HepG2 (cell line): ENCODE results near the gene REEP3. TPM values are rescaled to one million over a fixed set of nuclear protein-coding genes. Genes with fewer than 3 reads are reported as not detected.

Experiments
- DNMT1 ChIP-seq: sonication (generic); formaldehyde crosslinking; IDR thresholded peaks from 2 replicates; pipeline ENCODE4 v1.5.1; 2020; ENCODE audit warnings: mild to moderate bottlenecking, missing genetic modification reagents
- DPF2 ChIP-seq: sonication (generic); formaldehyde crosslinking; IDR thresholded peaks from 2 replicates; pipeline ENCODE4 v1.4.0; 2020; ENCODE audit warnings: mild to moderate bottlenecking, low read depth, missing genetic modification reagents, borderline replicate concordance
- E2F5 ChIP-seq: sonication (generic); formaldehyde crosslinking; conservative IDR thresholded peaks from 2 replicates; pipeline ENCODE4 v1.4.0; 2020; ENCODE audit warnings: missing genetic modification reagents
- EED ChIP-seq: sonication (generic); formaldehyde crosslinking; IDR thresholded peaks from 2 replicates; pipeline ENCODE4 v1.5.0; 2020; ENCODE audit warnings: mild to moderate bottlenecking, missing genetic modification reagents
- FOXO1 ChIP-seq: sonication (generic); formaldehyde crosslinking; IDR thresholded peaks from 2 replicates; pipeline ENCODE4 v1.4.0; 2020; ENCODE audit warnings: missing genetic modification reagents
- GPN1 ChIP-seq: sonication (generic); formaldehyde crosslinking; IDR thresholded peaks from 2 replicates; pipeline ENCODE4 v1.5.1; 2020; ENCODE audit warnings: missing genetic modification reagents, borderline replicate concordance
- HMGA1 ChIP-seq: sonication (generic); formaldehyde crosslinking; conservative IDR thresholded peaks from 2 replicates; pipeline ENCODE4 v1.4.0; 2020; ENCODE audit warnings: missing genetic modification reagents
- HNRNPLL ChIP-seq: fragments of 200-400 bp; formaldehyde crosslinking; IDR thresholded peaks from 2 replicates; pipeline ENCODE4 v1.6.1; 2017; ENCODE audit warnings: mild to moderate bottlenecking, low read depth, low read length; ENCODE audit not compliant: poor library complexity, severe bottlenecking
- IRX3 ChIP-seq: sonication (generic); formaldehyde crosslinking; IDR thresholded peaks from 2 replicates; pipeline ENCODE4 v1.8.1; 2023; ENCODE audit warnings: mild to moderate bottlenecking, low read depth, missing genetic modification reagents, borderline replicate concordance
- KMT2A ChIP-seq: sonication (generic); formaldehyde crosslinking; IDR thresholded peaks from 2 replicates; pipeline ENCODE4 v1.4.0; 2020; ENCODE audit warnings: missing genetic modification reagents
- MAZ ChIP-seq, 2 experiments: sonication (generic) in 1 of 2; formaldehyde crosslinking in 1 of 2; IDR thresholded peaks; 2 replicates each; pipeline versions ENCODE4 v1.5.0 to v1.6.1; 2012 to 2020; ENCODE audit warnings: low read depth in 2 of 2, mild to moderate bottlenecking in 2 of 2, borderline replicate concordance in 1 of 2, improper control_type of control experiment in 1 of 2, low read length in 1 of 2, missing genetic modification reagents in 1 of 2, moderate library complexity in 1 of 2
- NAIF1 ChIP-seq: sonication (generic); formaldehyde crosslinking; IDR thresholded peaks from 2 replicates; pipeline ENCODE4 v1.5.0; 2020; ENCODE audit warnings: mild to moderate bottlenecking, missing genetic modification reagents, borderline replicate concordance
- NONO ChIP-seq, 2 experiments: fragments of 450-650 bp in 1 of 2; sonication (generic) in 1 of 2; formaldehyde crosslinking in 1 of 2; IDR thresholded peaks in 1 of 2; conservative IDR thresholded peaks in 1 of 2; 2 replicates each; pipeline versions ENCODE4 v1.6.1 to v1.8.0; 2017 to 2022; ENCODE audit warnings: mild to moderate bottlenecking in 1 of 2, missing genetic modification reagents in 1 of 2, moderate library complexity in 1 of 2
- PPARG ChIP-seq: conservative IDR thresholded peaks from 2 replicates; pipeline ENCODE4 v1.6.1; 2016; ENCODE audit warnings: missing biosample characterization, missing genetic modification reagents
- PRPF4 ChIP-seq: fragments of 200-400 bp; formaldehyde crosslinking; IDR thresholded peaks from 2 replicates; pipeline ENCODE4 v1.6.1; 2016; ENCODE audit warnings: low read length, low read depth; ENCODE audit not compliant: poor library complexity, severe bottlenecking
- RBFOX2 ChIP-seq: fragments of 200-400 bp; formaldehyde crosslinking; IDR thresholded peaks from 2 replicates; pipeline ENCODE4 v1.6.1; 2017; ENCODE audit warnings: low read depth, mild to moderate bottlenecking, low read length
- REXO4 ChIP-seq: sonication (generic); formaldehyde crosslinking; IDR thresholded peaks from 2 replicates; pipeline ENCODE4 v1.8.0; 2022; ENCODE audit warnings: missing genetic modification reagents, mild to moderate bottlenecking, borderline replicate concordance
- SALL2 ChIP-seq: sonication (generic); formaldehyde crosslinking; IDR thresholded peaks from 2 replicates; pipeline ENCODE4 v1.8.1; 2023; ENCODE audit warnings: mild to moderate bottlenecking, missing genetic modification reagents, inconsistent platforms
- SMAD1 ChIP-seq: sonication (generic); formaldehyde crosslinking; IDR thresholded peaks from 2 replicates; pipeline ENCODE4 v1.4.0; 2020; ENCODE audit warnings: missing genetic modification reagents, low read depth, mild to moderate bottlenecking, borderline replicate concordance
- TEAD3 ChIP-seq: optimal IDR thresholded peaks from 2 replicates; pipeline ENCODE3; 2016; ENCODE audit warnings: borderline replicate concordance
- ZFP36L2 ChIP-seq: sonication (generic); formaldehyde crosslinking; IDR thresholded peaks from 2 replicates; pipeline ENCODE4 v1.4.0; 2020; ENCODE audit warnings: missing genetic modification reagents
- ZNF225 ChIP-seq: sonication (generic); formaldehyde crosslinking; IDR thresholded peaks from 2 replicates; pipeline ENCODE4 v1.4.0; 2020; ENCODE audit warnings: mild to moderate bottlenecking, missing genetic modification reagents
- ZNF251 ChIP-seq: sonication (generic); formaldehyde crosslinking; IDR thresholded peaks from 2 replicates; pipeline ENCODE4 v1.9.0; 2021; ENCODE audit warnings: mild to moderate bottlenecking, missing genetic modification reagents
- ZNF709 ChIP-seq: sonication (generic); formaldehyde crosslinking; IDR thresholded peaks from 2 replicates; pipeline ENCODE4 v1.5.0; 2020; ENCODE audit warnings: mild to moderate bottlenecking, missing genetic modification reagents
- polyA plus RNA-seq, 8 experiments: library from polyadenylated mRNA; depleted of rRNA in 3 of 8; stranded (reverse) in 7 of 8; unstranded in 1 of 8; fragments of >200 nt; fragmentation: Illumina TruSeq in 4 of 8; extraction: Trizol in 4 of 8; gene quantifications; 2 replicates each; pipeline versions ENCODE4 v1.2.1 to v1.2.3, GENCODE V29; 2011 to 2016; ENCODE audit warnings: low read depth in 4 of 8, missing spikeins in 1 of 8, mixed read lengths in 1 of 8; ENCODE audit not compliant: insufficient read depth in 1 of 8
- total RNA-seq, 5 experiments: library from RNA; depleted of rRNA; stranded (reverse); fragments of >200 nt; fragmentation: Illumina TruSeq; extraction: Trizol; gene quantifications; 2 replicates each; pipeline ENCODE4 v1.2.3, GENCODE V29; 2016; ENCODE audit warnings: low read depth in 1 of 5
- TF ChIP-seq, protein P1 (sequence below): sonication (generic); formaldehyde crosslinking; IDR thresholded peaks from 2 replicates; pipeline ENCODE4 v1.8.0; 2022; ENCODE audit warnings: mild to moderate bottlenecking, missing genetic modification reagents, moderate library complexity
- TF ChIP-seq, protein P2 (sequence below): sonication (generic); formaldehyde crosslinking; IDR thresholded peaks from 2 replicates; pipeline ENCODE4 v1.5.1; 2020; ENCODE audit warnings: missing genetic modification reagents, mild to moderate bottlenecking, borderline replicate concordance

REEP3 gene
- total and polyA plus RNA-seq, 2 of the 13 experiments (the other 11 are each of a cell fraction or from before 2014, with no cell fraction given): 7.1 to 31.4 TPM

DNA sequence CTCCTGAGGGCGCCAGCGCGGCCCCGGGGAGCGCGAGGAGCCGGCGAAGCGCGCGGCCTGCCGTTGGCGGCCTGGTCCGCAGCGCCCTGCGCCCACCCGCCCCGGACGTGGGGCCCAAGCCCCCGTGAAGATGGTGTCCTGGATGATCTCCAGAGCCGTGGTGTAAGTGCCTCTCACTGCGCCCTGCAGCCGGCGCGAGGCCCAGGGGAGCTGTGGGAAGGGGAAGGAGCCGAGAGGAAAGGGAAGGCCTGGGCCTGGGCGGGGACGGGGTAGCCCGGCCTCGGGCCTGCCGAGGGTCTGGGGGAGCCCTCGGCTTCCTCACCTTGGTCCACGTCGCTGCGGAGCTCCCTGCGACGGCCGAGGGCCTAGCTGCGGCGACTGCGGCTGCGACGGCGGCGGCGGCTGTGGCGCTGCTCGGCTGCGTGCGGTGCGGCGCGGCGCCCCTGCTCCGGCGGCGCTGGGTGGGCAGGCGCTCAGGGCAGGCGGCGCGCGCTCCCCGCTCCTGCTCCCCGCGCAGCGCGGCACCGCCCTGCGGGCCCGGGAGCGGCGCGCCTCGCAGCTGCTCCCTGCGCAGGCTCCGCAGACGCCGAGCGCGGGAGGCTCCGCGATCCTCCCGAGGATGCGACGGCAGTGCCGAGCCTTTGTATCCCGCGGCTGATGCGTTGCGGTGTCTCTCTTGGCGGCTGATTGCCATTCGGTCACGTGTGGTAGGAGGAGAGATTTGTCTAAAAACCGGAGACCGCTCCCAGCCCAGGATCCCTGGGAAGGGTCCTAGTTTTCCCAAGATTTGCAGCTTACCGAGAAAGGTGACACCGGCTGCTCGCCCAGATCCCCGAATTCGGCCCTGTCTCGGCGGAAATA, 445 bp downstream of the REEP3 start (continued):
- TF ChIP-seq HNRNPLL (peak; percentile 98), FOXO1 (CRISPR knock-in tag) (no peak), NONO (IDR thresholded peaks at IDR 0.05) (no peak), NONO (CRISPR knock-in tag; conservative IDR thresholded peaks at IDR 0.05) (peak; percentile 61; the same call in 1 of the 2 replicates), PRPF4 (no peak), SALL2 (CRISPR knock-in tag) (peak; percentile 66; the same call in 1 of the 2 replicates), RBFOX2 (peak; percentile 85), REXO4 (CRISPR knock-in tag) (no peak), ZNF251 (CRISPR knock-in tag) (no peak), NAIF1 (CRISPR knock-in tag) (no peak), ZNF225 (CRISPR knock-in tag) (no peak; the same call in 1 of the 2 replicates), TEAD3 (peak; percentile 20), PPARG (no peak), SMAD1 (CRISPR knock-in tag) (0 out of 2 replicates have a peak, but pooled peaks have one; percentile 39), EED (CRISPR knock-in tag) (0 out of 2 replicates have a peak, but pooled peaks have one; percentile 29), KMT2A (CRISPR knock-in tag) (peak; percentile 93), IRX3 (CRISPR knock-in tag) (no peak), ZNF709 (CRISPR knock-in tag) (no peak; the same call in none of the 2 replicates), DPF2 (CRISPR knock-in tag) (no peak), HMGA1 (CRISPR knock-in tag) (no peak), GPN1 (CRISPR knock-in tag) (peak; percentile 74; the same call in 1 of the 2 replicates), E2F5 (CRISPR knock-in tag) (no peak; the same call in 1 of the 2 replicates), MAZ (IDR thresholded peaks at IDR 0.05; ENCODE audit: borderline replicate concordance, low read depth, low read length) (peak; percentile 59; the same call in 1 of the 2 replicates), MAZ (CRISPR knock-in tag; IDR thresholded peaks at IDR 0.05; ENCODE audit: low read depth) (peak; percentile 74), ZFP36L2 (CRISPR knock-in tag) (no peak), DNMT1 (CRISPR knock-in tag) (0 out of 2 replicates have a peak, but pooled peaks have one; percentile 36)
- TF ChIP-seq, protein P1, sequence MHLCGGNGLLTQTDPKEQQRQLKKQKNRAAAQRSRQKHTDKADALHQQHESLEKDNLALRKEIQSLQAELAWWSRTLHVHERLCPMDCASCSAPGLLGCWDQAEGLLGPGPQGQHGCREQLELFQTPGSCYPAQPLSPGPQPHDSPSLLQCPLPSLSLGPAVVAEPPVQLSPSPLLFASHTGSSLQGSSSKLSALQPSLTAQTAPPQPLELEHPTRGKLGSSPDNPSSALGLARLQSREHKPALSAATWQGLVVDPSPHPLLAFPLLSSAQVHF (CRISPR knock-in tag): no peak
- TF ChIP-seq, protein P2, sequence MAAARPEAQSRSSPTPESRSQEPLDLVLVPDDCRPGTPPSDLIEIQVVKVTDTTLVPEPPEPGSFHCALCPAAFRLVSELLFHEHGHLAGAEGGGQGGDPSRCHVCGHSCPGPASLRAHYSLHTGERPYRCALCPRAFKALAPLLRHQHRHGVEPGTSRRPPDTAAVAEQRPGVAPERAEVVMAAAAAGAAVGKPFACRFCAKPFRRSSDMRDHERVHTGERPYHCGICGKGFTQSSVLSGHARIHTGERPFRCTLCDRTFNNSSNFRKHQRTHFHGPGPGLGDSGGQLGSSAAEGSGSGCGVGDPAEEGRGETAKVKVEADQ (CRISPR knock-in tag): peak; percentile 34; the same call in 1 of the 2 replicates
